AG04449 (cell line): ENCODE measurements around the gene SBF2.

ENCODE experiments used
- CTCF ChIA-PET: fragments of 350-600 bp; formaldehyde crosslinking; extraction: SDS; loops from one replicate; lab custom pipeline; 2021; ENCODE audit warnings: antibody characterized with exemption; lab: Yijun Ruan, JAX
- POLR2A ChIA-PET: fragments of 400-600, 350-600 bp; formaldehyde crosslinking; extraction: SDS; loops from one replicate; lab custom pipeline; 2020; ENCODE audit warnings: antibody characterized with exemption, inconsistent platforms; lab: Yijun Ruan, JAX
- DNase-seq: peaks from one replicate; pipeline ENCODE4 v3.0.0-alpha.2; 2010; ENCODE audit warnings: low read depth, low spot score
- H3K4me3 ChIP-seq: 2 replicates; pipeline ENCODE4 v1.5.1; 2011; ENCODE audit warnings: low read depth, mild to moderate bottlenecking, control low read depth, low read length
- TF ChIP-seq, protein P1 (sequence below): IDR thresholded peaks from one replicate; pipeline ENCODE4 v1.5.1; 2011; ENCODE audit warnings: mild to moderate bottlenecking, moderate library complexity, low read length, control low read depth, inconsistent platforms; ENCODE audit not compliant: insufficient read depth; ENCODE audit errors: missing control alignments

Gene SBF2

DNA sequence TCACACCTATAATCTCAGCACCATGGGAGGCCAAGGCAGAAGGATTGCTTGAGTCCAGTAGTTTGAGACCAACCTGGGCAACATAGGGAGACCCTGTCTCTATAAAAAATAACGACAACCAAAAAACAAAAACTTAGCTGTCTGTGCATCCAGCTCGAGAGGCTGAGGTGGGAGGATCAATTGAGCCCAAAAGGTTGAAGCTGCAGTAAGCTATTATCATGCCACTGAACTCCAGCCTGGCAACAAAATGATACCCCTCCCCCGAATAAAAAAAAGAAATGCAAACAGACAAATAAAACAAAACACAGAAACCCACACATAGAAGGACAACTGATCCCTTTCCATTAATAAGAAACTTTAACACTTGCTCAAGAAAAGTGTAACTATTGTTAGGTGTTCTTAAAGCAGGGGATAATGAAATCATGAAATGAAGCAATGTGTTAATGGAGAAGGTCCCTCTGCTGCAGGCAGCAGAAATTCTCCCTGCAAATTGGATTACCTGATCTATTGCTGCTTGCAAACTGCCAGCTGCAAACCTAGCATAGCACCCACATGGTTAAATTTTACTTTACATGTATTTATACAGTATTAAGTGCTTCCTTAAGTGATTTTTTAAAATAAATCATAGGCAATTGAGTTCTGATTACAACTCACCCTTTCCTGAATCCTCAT is 226.3 kb downstream of the SBF2 start:
- H3K4me3 ChIP-seq: no peak overlapping the region
- TF ChIP-seq, protein P1, sequence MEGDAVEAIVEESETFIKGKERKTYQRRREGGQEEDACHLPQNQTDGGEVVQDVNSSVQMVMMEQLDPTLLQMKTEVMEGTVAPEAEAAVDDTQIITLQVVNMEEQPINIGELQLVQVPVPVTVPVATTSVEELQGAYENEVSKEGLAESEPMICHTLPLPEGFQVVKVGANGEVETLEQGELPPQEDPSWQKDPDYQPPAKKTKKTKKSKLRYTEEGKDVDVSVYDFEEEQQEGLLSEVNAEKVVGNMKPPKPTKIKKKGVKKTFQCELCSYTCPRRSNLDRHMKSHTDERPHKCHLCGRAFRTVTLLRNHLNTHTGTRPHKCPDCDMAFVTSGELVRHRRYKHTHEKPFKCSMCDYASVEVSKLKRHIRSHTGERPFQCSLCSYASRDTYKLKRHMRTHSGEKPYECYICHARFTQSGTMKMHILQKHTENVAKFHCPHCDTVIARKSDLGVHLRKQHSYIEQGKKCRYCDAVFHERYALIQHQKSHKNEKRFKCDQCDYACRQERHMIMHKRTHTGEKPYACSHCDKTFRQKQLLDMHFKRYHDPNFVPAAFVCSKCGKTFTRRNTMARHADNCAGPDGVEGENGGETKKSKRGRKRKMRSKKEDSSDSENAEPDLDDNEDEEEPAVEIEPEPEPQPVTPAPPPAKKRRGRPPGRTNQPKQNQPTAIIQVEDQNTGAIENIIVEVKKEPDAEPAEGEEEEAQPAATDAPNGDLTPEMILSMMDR: no peak
- POLR2A ChIA-PET: no interaction called here
- DNase-seq: no peak
- CTCF ChIA-PET: interaction anchor here (2.7 kb wide), 1 partner anchor 9 kb away, joined by 11 read pairs; no protein-coding TSS in a partner anchor

DNA sequence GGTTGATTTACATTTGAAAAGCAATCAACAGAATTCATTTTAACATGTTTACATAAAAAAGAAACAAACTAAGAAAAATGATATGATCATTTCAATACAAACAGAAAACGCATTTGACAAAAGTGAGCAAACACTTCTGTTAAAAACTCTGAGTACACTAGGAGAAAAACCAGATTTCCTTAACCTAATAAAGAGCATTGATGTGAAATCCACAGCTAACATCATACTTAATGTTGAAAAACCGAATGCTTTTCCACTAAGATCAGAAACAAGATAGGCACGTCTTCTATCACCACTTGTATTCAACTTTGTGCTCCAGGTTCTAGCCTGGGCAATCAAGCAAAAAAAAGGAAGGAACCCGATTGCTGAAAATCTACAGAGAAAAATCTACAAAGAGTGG is 227.6 kb downstream of the SBF2 start:
- ChIA-PET POLR2A (no interaction called here), CTCF (interaction anchor here (2.7 kb wide), 1 partner anchor 10 kb away, joined by 11 read pairs; no protein-coding TSS in a partner anchor)
- DNase-seq: no peak
- H3K4me3 ChIP-seq: no peak overlapping the region
- TF ChIP-seq, protein P1: no peak

DNA sequence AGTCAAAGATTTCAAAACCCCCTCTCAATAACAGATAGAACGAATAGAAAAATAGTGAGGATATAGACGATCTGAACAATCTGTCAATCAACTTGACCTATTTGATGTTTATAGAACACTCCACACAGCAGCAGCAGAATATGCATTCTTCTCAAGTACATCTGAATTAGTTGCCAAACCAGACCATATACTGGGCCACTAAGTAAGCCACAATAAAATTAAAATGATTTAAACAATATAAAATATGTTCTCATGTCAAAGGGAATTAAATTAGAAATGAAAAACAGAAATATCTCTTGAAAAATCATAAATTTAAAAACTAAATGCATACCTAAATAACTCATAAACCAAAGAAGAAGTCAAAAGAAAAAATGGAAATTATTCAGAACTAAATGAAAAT is 229.2 kb downstream of the SBF2 start:
- no peak for DNase-seq
- no peak overlapping the region for H3K4me3 ChIP-seq
- ChIA-PET POLR2A (no interaction called here), CTCF (interaction anchor here (2.2 kb wide), 1 partner anchor 12 kb away, joined by 4 read pairs; no protein-coding TSS in a partner anchor)
- TF ChIP-seq, protein P1: no peak

DNA sequence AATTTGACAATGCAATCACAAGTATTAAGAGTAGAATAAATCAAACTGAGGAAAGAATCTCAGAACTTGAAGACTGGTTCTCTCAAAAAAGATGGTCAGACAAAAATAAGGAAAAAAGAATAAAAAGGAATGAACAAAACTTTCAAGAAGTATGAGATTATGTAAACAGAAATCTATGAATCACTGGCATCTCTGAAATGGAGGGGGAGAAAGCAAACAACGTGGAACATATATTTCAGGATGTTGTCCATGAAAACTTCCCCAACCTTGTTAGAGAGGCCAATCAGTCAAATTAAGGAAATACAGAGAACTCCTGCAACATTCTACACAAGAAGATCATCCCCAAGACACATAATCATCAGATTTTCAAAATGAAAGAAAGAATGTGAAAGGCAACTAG is 235.7 kb downstream of the SBF2 start:
- DNase-seq: no peak
- TF ChIP-seq, protein P1: no peak
- CTCF ChIA-PET: interaction anchor here (0.6 kb wide), 1 partner anchor 19 kb away, joined by 3 read pairs; no protein-coding TSS in a partner anchor
- POLR2A ChIA-PET: no interaction called here
- no peak overlapping the region for H3K4me3 ChIP-seq

DNA sequence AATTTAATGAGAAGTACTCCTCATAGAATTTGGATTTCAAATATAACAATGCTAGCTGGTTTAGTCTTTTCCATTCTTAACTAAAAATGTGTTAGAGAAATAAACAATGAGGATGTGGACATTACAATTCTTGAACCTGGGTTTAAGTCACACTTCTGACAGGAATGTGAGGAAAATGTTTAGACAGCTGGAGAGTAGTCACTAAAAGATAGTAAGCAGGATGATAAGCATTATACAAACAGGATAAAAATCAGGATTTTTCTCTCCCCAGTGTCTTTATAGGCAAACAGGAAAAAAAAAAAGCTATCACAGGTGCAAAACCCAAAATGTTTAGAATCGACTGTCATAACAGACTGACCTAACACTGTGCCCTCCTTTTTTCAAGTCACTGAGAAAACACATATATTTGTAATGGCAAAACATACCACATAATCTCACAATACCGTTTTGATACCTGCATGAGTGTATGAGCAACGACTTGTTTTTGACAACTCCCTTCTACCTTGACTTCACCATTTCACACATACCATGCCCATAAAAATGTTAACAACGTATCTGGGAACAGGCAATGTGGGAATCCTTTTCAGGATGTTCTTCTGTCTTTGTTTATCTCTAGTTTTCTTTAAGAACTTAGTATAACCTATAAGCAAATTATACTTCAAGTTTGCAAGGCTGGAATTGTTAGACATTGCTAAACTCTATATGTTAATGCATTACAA is 242.0 kb downstream of the SBF2 start:
- ChIA-PET POLR2A (no interaction called here), CTCF (interaction anchor here (1.3 kb wide), 1 partner anchor 24 kb away, joined by 3 read pairs; no protein-coding TSS in a partner anchor)
- H3K4me3 ChIP-seq: no peak overlapping the region
- DNase-seq: no peak
- TF ChIP-seq, protein P1: no peak

DNA sequence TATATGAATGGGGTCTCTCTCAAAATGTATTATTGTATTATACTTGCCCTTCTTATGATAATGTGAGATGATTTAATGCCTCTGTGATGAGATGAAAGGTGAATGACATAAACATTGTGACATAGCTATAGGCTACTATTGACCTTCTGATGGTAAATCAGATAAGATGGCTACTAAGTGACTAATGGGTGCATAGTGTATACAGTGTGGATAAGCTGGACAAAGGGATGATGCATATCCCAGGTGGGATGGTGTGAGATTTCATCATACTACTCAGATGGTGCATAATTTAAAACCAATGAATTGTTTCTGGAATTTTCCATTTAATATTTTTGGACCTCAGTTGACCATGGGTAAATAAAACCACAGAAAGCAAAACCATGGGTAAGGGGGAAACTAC is 243.5 kb downstream of the SBF2 start:
- H3K4me3 ChIP-seq: no peak overlapping the region
- ChIA-PET POLR2A (no interaction called here), CTCF (interaction anchor here (1.3 kb wide), 1 partner anchor 26 kb away, joined by 3 read pairs; no protein-coding TSS in a partner anchor)
- TF ChIP-seq, protein P1: no peak
- DNase-seq: no peak
